ENCODE measurements around the gene NRXN3.

GRCh38 chr14:79599239-79599638 lies 1429.1 kb downstream of the NRXN3 start:
- TF ChIP-seq EZH2phosphoT487 (IDR thresholded peaks at IDR 0.05; ENCODE audit: borderline replicate concordance, low read depth, low read length) (no peak), CTCF (conservative IDR thresholded peaks at IDR 0.05; ENCODE audit: low read length) (no peak)
